NOMO-1 (cell line): Measurements from ENCODE around the gene KLHL8.

Experiments used
- DNase-seq, 2 experiments: peaks; one replicate each; lab custom pipeline; 2025; ENCODE audit not compliant: unreplicated experiment in 2 of 2; lab: John Stamatoyannopoulos, UW

Gene KLHL8

DNA sequence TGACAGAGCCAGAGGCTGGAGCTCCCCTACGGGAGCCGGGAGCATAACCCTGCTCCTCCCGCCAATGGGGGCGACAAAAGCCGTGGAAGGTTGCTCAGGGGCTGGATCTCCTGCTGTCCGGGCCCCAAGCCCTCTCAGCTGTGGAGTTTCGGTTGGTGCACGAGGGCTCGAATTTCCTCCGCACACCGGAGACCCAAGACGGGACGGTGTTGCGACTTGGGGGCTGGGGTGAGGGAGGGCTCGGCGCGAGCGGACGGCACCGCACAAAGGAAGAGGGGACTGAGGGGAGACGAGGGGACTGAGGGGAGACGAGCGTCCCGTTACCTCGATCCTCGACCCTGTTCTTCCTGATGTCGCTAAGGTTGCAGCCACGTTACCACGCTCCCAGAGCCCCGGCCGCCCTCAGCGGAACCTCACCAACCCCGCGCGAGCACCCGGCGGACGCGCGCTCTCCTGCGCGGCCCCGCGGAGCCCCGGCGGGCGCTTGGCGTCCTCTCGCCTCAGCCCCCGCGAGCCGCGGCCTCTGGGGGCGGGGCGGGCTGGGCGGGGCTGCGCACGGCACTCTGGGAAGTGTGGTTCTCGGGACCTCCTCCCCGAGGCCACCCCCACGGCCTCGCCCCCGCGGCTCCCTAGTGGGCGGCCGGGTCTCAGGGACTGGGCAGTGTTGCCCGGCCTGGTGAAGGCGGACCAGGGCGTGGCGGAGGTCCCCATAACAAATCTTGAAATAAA is at the start of gene KLHL8:
KLHL8 (minus strand) TSS at position 525 of the 729 bp plus-strand sequence. CDS start 25,079 bp downstream, outside the sequence.
- DNase-seq = peak; percentile 79 to 88

DNA sequence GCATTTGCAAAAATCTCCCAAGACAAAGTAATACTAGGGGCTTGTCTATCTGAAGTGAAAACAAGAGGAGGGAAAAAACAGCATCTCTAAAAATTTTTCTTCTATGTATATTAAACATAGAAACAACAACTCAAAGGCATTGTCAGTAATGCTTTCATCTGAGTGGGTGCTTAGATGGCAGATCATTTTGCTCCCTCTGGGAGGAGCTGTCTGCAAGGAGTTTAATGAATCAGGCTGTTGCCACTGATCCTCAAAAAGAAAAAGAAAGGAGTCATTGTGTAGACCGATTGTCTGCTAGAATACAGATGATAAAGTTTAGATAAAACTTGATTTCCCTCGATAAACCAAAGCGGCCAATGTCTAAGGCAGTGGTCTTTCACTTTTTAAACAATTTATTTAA is 49.7 kb upstream of the KLHL8 start:
- peak in 1 of 2 experiments; percentile 11 for DNase-seq

DNA sequence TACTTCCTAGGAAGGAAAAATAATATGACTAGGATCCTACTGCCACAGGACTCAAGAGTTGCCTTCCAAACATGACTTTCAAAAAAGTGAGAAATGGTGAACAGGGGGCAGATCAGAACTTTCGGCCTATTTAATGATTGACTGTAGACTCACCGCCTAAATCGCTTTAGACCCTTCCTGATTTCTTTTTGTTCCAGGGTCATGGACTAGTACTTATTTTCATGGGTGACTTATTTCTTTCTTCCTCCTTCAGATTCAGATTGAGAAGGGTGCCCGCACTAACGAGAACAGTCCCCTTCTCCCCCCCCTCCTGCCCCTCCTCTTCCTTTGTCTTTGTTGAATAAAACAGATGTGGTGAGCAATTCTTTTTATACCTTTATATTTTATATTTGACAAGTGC is 48.0 kb upstream of the KLHL8 start:
- DNase-seq = no peak

DNA sequence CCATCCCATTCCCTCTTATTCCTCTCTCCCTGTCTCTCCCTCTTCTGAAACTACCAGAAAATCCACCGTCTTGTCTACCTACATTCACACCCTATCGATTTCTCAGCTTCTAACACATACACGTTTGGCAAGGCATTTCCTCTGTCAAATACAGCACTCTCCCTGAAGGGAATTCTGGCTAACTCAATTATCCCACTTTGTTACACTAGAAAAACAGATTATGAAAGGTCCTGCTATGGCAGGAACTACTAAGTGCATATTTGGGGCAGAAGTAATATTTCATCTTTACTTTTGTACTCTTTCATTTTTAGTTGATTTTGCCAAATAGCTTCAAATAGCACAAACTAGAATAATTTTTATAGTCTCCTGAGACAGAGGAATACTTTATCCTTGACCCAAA is 46.6 kb upstream of the KLHL8 start:
- no peak for DNase-seq

- no peak for DNase-seq
Observed at GRCh38 chr4:87262886-87263285, 42.5 kb upstream of the KLHL8 start.

DNA sequence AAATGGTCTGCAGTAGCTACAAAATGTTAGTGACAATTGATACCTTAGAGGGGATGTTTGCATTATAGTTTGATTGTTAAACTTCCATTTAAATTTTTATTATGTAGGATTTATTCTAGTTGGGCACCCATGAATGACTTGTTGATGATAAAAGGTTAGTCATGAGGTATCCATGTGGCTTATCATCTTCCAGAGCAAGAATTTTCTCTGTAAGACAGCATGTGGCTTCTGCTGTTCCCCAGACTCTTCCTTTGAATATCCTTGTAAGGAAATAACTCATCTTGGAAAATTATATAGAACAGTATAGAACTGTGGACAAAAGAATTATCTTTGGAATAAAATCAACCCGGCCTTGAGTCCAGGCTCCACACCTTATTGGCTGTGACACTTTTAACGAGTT is 40.1 kb upstream of the KLHL8 start:
- no peak for DNase-seq

- no peak for DNase-seq
Observed at GRCh38 chr4:87258677-87259076, 38.3 kb upstream of the KLHL8 start.

GRCh38 chr4:87257523-87257922 is 37.1 kb upstream of the KLHL8 start:
- no peak for DNase-seq

GRCh38 chr4:87255755-87256154 is 35.3 kb upstream of the KLHL8 start:
- DNase-seq = no peak

GRCh38 chr4:87251106-87251505 is 30.7 kb upstream of the KLHL8 start:
- DNase-seq = no peak

GRCh38 chr4:87250294-87250693 is 29.9 kb upstream of the KLHL8 start:
- no peak for DNase-seq

GRCh38 chr4:87249332-87250019 is 29.1 kb upstream of the KLHL8 start:
- no peak for DNase-seq

GRCh38 chr4:87243426-87244053 is 23.1 kb upstream of the KLHL8 start:
- no peak for DNase-seq

- DNase-seq = no peak
Observed at GRCh38 chr4:87241336-87241735, 20.9 kb upstream of the KLHL8 start.

GRCh38 chr4:87240341-87240740 is 19.9 kb upstream of the KLHL8 start:
- DNase-seq = no peak

DNA sequence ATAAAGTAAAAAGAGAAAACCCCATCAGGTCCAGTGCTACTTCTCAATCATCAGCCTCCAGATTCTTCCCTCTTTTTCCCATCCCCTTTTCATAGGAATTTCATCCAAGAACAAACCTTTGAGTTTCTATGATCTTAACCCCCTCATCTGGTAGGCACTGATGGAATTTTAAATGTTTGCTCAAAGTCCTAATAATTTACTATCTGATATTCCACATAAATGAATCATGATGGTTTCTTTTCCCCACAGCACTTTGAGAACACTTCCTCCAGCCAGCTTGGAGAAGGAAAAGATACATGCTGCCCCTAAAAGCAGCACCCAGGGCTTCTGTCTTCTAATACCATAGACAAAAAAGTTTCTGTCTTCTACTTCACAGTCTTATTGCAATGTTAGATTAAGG is 19.4 kb upstream of the KLHL8 start:
- DNase-seq = no peak

DNA sequence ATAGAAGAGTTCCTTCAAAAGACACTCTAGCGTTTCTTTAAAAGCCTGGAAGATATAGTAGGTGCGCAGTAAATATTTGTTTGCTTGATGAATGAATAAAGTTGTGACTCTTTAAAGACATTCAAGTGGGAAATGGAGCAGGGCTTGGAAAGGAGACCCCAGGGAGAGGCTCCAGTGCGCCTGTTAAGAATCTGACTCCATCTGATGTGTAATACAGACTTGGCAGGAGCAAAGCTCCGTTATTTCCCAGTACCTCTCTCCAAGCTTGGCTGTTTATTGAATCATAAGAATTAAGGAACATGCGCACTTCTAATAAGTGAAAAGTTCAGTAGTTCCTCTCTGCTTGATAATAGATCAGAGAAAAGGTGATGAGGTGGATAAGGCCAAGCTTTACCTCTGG is 18.8 kb upstream of the KLHL8 start:
- DNase-seq = no peak

- DNase-seq = no peak
Observed at GRCh38 chr4:87236861-87237260, 16.4 kb upstream of the KLHL8 start.

- no peak for DNase-seq
Observed at GRCh38 chr4:87235020-87235671, 14.7 kb upstream of the KLHL8 start.

- DNase-seq = no peak
Observed at GRCh38 chr4:87232216-87232615, 11.8 kb upstream of the KLHL8 start.

- no peak for DNase-seq
Observed at GRCh38 chr4:87230806-87231205, 10.4 kb upstream of the KLHL8 start.
